T-helper 1 cell treated with Interleukin-12 subunit alpha and Interleukin-12 subunit beta and Interleukin-4 antibody, amounts not matched to agents 30 ng/mL and 1 ng/mL, for 36 hours (primary cell): Measurements from ENCODE around the gene OR4K2. TPM values are rescaled to one million over a fixed set of nuclear protein-coding genes. Genes with fewer than 3 reads are reported as not detected.
"Not testable (repeated sequence)": the region's sequence is repeated elsewhere in the genome, so short reads cannot be mapped to it uniquely, and the experiment has no call there.

Experiments
- intact Hi-C: fragments of 100-400 bp; cut with micrococcal nuclease; formaldehyde crosslinking; loops from one replicate; pipeline ENCODE4 v1.15.1; 2024
- total RNA-seq: library from RNA; stranded (reverse); gene quantifications from 2 replicates; pipeline ENCODE4 v1.2.3, GENCODE V29; 2022

OR4K2 gene, protein sequence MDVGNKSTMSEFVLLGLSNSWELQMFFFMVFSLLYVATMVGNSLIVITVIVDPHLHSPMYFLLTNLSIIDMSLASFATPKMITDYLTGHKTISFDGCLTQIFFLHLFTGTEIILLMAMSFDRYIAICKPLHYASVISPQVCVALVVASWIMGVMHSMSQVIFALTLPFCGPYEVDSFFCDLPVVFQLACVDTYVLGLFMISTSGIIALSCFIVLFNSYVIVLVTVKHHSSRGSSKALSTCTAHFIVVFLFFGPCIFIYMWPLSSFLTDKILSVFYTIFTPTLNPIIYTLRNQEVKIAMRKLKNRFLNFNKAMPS
- not detected in 2 replicates for total RNA-seq

DNA sequence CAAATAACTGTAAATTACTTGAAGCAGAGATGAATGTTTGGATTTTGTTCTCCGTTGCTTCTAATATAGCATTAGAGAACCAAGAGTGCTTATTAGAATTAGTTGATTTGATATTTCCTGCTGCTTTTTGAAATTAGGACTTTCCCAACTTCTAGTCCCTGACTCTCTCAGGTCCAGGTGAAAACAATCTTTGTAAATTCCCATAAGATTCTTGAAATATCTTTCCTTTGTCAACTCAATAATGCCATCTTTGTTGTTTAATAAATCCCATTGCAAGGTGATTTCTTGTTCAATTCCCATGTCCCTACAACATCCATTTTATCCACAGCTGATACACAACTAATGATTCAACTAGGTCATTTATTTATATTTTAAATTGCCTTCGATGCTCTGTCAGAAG, at the start of gene OR4K2:
OR4K2 (plus strand) TSS at position 301 of the 400 bp plus-strand sequence. CDS start 1,126 bp downstream, outside the sequence.
- intact Hi-C loops: no loop called here

- intact Hi-C loops: not testable (repeated sequence)
Observed at GRCh38 chr14:19827626-19828244, 47.2 kb upstream of the OR4K2 start.

DNA sequence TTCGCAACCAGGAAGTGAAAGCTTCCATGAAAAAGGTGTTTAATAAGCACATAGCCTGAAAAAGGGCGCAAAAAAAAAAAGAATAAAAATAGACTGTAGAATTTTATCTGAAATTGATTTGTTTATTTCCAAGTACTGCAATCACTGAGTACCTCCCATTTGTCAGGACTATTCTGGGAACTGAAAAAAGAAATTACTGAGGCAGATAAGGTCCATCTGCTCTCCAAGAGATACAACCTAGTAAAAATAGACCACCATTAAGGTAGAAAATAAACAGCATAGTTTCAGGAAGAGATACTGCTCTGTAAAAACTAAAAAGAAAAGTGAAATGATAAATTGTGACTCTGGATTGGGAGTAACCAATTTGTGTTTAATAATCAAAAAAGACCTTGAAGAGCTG, 46.6 kb upstream of the OR4K2 start:
- intact Hi-C loops: no loop called here

- intact Hi-C loops: not testable (repeated sequence)
Observed at GRCh38 chr14:19834203-19834848, 40.6 kb upstream of the OR4K2 start.

- intact Hi-C loops: no loop called here
Observed at GRCh38 chr14:19838433-19838832, 36.5 kb upstream of the OR4K2 start.

DNA sequence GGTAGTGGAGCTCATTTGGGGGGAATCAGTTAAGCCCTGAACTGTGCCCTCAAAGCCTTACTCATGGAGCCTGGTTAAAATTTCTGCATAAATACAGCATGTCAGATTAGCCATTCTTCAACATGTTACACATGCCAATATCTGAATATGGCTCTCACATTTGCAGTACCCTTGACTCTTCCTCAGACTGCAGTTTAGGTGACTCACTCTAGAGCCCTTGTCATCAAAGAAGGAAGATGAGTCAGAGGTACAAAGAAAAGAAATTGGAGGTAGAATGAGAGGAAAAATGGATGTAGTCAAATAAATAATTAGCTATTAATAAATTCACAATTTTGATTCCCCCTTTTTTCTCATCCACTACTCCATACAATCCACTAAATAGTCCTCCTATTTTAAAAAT, 23.6 kb upstream of the OR4K2 start:
- intact Hi-C loops: no loop called here

DNA sequence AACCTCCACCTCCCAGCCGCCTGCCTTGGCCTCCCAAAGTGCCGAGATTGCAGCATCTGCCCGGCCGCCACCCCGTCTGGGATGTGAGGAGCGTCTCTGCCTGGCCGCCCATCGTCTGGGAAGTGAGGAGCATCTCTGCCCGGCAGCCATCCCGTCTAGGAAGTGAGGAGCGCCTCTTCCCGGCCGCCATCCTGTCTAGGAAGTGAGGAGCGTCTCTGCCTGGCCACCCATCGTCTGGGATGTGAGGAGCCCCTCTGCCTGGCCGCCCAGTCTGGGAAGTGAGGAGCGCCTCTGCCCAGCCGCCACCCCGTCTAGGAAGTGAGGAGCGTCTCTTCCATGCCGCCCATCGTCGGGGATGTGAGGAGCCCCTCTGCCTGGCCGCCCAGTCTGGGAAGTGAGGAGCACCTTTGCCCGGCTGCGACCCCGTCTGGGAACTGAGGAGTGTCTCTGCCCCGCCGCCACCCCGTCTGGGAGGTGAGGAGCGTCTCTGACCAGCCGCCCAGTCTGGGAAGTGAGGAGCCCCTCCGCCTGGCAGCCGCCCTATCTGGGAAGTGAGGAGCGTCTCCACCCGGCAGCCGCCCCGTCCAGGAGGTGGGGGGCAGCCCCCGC, 8.8 kb upstream of the OR4K2 start:
- intact Hi-C loops: not testable (repeated sequence)

DNA sequence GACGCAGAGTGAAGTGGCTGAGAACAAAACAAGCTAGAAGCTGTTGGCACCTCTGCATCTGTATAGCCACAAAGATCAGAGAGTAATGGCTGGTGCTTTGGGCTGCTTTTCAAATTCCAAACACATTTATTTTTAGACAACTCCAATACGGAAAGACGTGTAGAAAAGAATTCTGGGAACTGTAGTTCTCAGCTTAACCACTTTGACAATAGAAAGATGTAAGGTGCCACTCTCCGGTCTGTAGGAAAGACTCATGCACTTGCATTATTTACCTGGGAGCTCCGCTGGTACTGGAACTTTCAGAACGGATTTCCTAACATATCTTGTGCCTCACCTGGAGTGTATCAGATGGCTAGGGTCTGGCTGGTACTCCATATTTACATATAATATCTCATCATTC, 1.8 kb upstream of the OR4K2 start:
- intact Hi-C loops: no loop called here

GRCh38 chr14:19878029-19878642, 3.2 kb downstream of the OR4K2 start:
- intact Hi-C loops: no loop called here

GRCh38 chr14:19895282-19895681, 20.3 kb downstream of the OR4K2 start:
- intact Hi-C loops: no loop called here

- intact Hi-C loops: no loop called here
Observed at GRCh38 chr14:19900999-19901398, 26.1 kb downstream of the OR4K2 start.

DNA sequence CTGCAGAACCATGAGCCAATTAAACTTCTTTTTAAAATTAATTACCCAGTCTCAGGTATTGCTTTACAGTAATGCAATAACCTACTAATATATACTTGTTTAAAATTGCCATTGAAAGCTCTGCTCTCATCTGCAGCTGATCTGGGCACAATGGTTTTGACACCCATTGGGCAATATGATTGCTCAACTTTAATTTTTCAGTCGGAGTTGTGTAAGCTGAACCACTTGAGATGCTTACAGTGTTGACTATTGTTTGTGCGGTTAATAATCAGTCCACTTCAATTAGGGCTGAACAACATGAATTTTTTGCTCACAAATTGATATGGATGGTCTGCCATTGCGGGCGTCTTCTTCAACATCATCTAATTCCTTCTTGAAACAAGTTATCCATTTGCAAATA, 27.5 kb downstream of the OR4K2 start:
- intact Hi-C loops: no loop called here

GRCh38 chr14:19906665-19907064, 31.7 kb downstream of the OR4K2 start:
- intact Hi-C loops: no loop called here

- intact Hi-C loops: no loop called here
Observed at GRCh38 chr14:19911114-19911513, 36.2 kb downstream of the OR4K2 start.

DNA sequence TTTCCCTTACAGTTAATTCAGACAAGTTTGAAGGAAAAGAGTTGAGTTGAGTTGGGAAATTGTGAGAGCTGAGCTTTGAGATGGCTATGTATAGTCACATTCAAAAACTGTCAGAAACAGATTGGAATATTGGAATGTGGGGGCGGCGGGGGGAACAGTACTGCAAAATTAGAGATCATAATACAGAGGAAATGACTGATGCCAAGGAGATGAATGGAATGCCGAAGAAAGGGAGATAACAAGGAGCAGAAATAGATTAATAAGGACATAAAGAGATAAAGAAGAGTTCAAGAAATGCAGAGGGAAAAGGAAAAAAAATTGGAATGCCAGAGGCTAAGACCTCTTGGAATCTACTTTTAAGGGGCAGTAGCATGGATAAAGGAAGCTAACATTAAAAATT, 42.3 kb downstream of the OR4K2 start:
- intact Hi-C loops: no loop called here

- intact Hi-C loops: no loop called here
Observed at GRCh38 chr14:19917955-19918518, 43.1 kb downstream of the OR4K2 start.

GRCh38 chr14:19918553-19919264, 43.8 kb downstream of the OR4K2 start:
- intact Hi-C loops: no loop called here

DNA sequence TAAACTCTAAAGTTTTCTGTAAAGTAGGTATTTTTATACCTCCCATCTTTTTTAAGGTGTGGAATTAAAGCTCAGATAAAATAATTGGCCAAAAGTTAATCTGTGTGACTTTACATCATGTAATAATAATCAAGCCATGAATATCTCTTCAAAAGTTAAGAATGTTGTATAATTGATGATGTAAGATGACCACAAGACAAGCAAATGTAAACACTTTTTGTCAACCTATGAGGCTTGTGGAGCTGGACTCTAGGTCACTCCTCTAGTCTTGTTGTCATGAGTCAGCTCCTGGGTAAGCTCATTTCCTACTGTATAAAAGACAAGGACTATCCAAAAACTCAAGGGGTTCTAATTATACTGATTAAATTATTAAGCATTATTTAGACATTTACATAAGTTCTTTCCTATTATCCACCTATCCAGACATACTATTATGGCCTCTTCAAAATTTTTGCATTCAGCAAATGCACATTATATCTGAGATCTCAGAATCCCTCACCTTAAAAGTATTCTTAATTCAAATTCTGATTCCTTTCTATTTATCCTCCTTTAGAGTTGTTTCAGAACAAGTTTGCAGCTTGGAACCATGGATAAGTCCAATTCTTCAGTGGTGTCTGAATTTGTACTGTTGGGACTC, 45.2 kb downstream of the OR4K2 start, which contains the start of gene OR4K5:
OR4K5 (plus strand) TSS at position 587 of the 637 bp plus-strand sequence; CDS start at position 587, 0 bp downstream.
- intact Hi-C loops: no loop called here

DNA sequence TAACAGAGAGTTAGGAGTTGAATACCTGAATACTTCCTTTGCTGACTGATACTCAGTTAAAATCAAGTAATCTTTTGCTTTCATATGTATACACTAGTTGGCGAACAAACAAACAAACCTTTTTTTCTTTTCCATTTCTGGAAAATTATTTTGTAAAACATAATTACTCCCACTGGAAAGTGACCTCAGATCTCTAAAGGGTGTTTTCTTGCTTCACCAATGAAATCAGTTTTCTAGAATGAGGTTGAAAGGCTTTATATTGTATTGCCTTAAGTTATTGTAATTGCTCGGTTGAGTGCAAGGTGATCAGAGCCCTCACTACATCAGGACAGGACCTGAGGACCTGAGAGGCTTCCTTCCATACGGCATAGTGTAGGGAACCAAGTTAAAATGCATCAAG, 55.7 kb downstream of the OR4K2 start, which contains the start of gene OR4K1:
OR4K1 (plus strand) TSS at position 301 of the 400 bp plus-strand sequence. CDS start 4,750 bp downstream, outside the sequence.
- intact Hi-C loops: no loop called here
